Myocyte (in vitro differentiated cells): Measurements from ENCODE around the gene RPL19. TPM values are rescaled to one million over a fixed set of nuclear protein-coding genes. Genes with fewer than 3 reads are reported as not detected.
"Not testable (repeated sequence)": the region's sequence is repeated elsewhere in the genome, so short reads cannot be mapped to it uniquely, and the experiment has no call there.

Source experiments
- DNase-seq: peaks from one replicate; pipeline ENCODE4 v3.0.0-alpha.2; 2012; ENCODE audit warnings: low read depth
- polyA plus RNA-seq: library from polyadenylated mRNA; unstranded; fragments of >200 nt; gene quantifications from one replicate; pipeline ENCODE4 v1.2.1, GENCODE V29; 2012; ENCODE audit warnings: missing spikeins
- total RNA-seq: library from RNA; depleted of rRNA; stranded (reverse); fragments of >200 nt; gene quantifications from 2 replicates; pipeline ENCODE4 v1.2.3, GENCODE V29; 2014

RPL19 gene
- 1,695 and 1,875 TPM in 2 replicates for total RNA-seq
- 1,457 TPM for polyA plus RNA-seq

DNA sequence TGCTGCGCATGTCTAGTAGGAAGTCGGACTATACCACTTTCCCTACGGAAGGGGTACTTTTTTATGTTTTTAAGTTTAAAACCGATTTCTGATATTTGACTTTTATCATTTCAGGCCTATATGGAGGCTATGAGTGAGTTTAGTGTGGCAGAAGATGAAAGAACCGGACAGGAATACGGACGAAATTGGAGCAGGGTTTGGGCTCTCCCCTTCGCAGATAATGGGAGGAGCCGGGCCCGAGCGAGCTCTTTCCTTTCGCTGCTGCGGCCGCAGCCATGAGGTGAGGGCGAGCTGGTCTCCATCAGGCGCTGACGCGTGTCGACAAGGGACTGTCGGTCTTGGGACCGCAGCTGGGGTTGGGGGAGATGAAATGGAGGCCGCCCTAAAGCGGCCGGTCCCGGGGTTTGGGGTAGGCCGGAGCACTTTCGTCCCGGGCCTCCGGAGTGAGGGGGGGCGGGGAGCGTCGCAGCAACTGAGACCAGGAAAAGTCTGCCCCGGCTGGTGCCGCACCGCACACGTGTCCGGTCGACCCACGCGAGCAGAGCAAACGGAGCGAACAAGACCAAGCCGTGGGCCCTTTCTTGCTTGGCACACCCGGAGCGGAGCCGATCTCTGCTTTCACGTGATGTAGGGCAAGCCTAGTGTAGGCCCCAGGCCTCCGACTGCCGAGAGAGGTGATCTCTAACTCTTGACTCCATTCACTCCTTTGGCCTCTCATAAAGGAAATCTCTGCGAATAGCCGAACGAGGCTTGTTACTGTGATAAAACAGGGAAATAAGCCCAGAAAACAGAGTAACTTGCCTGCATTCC lies at the start of gene RPL19:
TSS of gene RPL19 (plus strand) at position 214 of the 810 bp plus-strand sequence. CDS start at position 276, 62 bp downstream.
- no peak for DNase-seq

DNA sequence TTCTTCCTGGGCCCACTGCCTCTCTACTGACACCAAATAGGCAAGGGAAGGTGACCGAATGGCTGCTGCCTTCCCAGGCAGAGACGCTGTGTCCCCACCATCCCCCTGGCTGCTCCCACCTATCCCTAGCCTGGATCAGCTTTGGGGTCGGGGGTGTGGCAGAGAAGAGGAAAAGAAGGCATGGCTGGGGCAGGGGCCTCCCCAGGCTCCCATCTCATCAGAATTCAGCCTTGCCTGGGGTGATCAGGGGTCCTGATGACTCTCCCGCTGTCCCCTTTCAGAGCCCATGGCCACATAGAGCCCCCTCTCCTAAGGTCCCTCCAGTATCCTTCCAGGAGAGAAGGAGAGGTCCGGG lies 49.3 kb upstream of the RPL19 start:
- DNase-seq: no peak

DNA sequence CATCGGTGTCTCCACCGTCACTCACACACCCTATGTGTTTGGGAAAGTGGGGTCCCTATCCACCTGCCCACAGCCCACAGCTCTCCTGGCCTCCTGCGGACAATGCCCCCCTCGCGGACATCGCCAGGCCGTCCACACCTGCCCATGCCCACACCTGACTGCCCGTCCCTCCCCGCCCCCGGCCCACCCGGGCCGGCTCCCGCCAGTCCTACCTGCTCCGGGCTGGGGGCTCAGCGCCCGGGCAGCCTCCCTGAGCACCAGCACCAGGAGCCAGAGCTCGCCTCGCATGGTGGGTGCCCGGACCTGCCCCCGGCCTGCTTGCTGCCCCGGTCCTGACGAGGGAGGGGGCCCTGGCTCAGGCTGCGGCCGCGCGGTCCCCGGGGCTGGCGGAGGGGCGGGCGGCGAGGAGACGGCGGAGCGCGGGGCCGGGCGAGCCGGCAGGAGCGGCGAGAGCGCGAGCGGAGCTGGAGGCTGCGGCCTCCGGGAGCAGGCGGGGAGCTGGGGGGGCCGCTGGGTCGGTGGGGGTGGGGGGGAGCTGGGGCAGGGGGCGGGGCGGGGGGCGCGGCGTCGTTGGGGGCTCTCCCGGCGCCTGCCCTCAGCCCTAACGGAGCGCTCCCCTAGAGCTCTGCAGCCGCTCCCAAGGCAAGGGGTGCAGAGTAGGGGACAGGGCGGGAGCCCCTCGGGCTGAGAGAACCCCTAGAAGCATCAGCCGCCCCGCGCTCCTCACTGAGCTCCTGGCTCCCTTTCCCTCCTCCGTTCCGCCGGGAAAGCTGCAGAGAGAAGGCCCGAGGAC lies 48.7 kb upstream of the RPL19 start, which contains the start of gene PLXDC1:
TSS of gene PLXDC1 (minus strand) at position 488 of the 793 bp plus-strand sequence. CDS start at position 288, 200 bp downstream.
- no peak for DNase-seq

DNA sequence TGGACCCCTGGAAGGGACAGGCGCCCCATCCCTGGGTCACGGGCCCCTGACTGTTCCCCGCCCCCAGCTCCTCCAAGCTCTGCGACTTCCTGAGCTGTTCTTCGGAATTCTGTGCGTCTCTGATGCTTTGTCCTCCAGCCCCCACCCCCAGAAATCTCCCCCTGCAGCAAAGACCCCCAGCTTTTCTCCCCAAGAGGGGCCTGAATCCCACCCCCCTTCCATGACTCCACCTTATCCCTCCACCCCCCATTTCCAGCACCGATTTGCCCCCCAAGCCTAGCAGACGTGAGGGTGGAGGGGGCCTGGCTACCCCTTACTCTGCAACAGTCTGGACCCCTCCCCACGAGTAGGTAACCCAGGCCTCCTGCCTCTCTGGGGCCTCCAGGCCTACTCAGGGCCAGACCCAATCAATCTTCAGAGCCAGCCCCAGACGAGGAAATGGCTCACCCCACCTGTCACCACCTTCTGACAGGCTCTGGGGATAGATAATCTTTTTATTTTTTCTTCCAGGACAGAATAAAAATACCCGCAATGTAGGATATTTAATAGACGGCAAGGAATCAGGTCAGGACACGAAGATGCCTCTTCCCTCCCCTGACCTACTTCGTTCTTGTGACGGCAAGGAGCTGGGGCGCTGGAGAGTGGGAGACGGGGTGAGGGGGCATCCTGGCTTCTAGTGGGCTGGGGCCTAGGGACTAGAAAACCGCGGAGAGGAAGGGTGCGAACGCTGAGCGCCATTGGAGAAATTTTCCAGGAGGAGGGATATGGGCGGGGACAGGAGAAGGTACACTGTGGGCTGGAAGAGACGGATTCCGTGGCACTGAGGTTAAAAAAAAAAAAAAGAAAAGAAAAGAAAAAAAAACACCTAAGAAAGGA lies 47.9 kb upstream of the RPL19 start:
- no peak for DNase-seq

DNA sequence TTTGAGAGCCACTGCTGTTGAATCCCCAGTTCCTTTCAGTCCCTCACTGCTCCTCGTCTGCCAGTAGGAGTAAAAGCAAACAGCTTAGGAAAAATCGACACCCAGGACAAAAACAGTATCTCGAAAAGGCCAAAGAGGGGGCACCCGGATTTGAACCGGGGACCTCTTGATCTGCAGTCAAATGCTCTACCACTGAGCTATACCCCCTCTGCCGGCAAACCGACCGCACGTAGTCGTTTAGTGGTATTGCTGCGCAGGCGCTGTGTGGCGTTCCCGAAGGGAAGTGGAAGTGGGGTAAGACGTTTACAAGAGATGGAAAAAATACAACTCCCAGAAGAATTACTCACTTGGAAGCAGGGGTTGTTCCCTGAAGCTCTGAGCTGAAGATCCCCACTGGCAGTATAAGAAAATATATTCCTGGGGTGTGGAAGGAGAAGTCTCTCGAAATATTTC lies 46.5 kb upstream of the RPL19 start:
- DNase-seq: peak; percentile 89

DNA sequence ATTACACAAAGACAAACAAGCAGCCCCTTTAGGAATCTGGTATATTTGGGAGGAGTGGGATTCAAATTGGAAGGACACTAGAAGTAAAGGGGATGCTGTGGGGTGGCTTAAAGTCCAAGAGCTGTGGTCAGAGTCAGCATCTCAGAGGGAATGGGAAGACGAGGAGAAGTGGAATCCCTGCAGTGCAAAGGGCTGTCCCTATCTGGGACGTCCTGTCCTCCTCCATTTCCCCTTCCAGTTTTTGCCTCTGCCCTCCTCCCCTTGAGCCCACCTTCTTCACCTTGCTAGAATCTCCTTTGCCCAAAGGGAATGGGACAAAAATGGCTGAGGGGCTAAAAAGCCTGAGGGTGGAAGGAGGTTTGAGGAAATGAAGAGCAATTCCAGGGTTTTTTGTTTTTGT lies 44.4 kb upstream of the RPL19 start:
- no peak for DNase-seq

DNA sequence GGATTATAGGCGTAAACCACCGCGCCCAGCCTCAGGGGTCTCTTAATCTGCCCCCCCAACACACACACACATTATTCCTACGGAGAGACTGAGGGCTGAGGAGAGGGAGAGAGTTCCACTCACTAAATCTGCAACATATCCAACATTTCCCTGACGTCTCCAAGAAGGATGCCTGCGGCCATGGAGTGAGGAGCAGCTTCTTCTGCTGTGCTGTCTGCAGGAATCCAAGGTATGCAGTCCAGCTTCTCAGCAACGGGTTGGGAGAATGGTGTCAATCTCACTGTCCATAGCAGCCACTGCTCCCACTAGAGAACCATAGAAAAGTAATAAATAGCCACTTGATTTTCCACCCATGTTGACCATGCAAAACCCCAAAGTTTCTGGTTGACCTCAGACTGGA lies 43.6 kb upstream of the RPL19 start:
- no peak for DNase-seq

DNA sequence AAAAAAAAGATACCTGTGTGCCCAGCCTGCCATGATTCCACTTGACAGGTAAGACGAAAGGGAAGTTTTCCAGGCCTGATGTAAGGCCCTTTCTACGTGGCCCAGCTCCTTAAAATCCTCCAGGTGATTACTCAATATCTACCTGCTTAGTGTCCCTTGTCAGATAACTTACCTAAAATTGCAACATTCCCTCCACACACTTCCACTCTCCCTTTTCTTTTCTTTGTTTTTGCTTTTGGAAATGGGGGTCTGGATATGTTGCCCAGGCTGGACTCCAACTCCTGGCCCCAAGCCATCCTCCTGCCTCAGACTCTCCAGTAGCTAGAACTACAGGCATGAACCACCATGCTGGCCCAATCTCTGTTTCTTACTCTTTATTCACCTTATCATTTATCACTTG lies 41.5 kb upstream of the RPL19 start:
- no peak for DNase-seq

DNA sequence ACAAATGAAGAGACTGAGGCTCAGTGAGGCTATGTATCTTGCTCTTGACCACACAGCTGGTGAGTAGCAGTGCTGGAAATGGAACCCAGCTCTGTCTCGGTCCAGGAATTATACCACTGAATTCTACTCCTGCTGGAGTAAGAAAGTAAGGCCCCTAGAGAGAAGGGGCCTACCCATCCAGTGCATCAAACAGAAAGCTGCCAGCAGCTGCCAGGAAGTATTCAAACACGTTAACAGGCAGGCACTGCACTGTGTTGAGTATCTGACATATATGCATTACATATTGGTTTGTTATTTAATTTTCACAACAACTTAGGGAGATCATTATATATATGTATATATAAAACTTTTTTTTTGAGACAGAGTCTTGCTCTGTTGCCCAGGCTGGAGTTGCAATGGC lies 38.1 kb upstream of the RPL19 start:
- DNase-seq: no peak

DNA sequence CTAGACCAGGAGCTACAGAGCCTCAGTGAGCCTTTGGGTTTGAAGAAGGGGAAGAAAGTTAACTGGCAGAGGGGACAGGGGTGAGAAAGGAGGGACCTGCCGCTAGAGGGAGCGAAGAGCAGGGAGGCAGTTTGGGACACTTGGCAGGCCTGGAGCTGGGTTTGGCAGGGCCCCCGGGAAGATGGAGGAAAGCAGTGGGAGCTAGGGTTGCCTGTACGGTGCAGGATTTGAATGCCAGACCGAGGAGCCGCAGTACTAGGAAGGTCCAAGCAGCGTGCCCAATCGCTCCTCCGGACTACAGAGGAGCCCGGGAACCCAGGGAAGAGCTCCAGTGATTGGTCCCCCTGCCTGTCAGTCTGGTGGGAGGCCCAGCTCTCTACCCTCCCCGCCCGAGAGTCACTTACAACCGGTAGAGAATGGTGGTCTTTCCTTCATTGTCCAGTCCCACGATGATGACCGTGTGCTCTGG lies 35.4 kb upstream of the RPL19 start:
- DNase-seq: peak; percentile 87

DNA sequence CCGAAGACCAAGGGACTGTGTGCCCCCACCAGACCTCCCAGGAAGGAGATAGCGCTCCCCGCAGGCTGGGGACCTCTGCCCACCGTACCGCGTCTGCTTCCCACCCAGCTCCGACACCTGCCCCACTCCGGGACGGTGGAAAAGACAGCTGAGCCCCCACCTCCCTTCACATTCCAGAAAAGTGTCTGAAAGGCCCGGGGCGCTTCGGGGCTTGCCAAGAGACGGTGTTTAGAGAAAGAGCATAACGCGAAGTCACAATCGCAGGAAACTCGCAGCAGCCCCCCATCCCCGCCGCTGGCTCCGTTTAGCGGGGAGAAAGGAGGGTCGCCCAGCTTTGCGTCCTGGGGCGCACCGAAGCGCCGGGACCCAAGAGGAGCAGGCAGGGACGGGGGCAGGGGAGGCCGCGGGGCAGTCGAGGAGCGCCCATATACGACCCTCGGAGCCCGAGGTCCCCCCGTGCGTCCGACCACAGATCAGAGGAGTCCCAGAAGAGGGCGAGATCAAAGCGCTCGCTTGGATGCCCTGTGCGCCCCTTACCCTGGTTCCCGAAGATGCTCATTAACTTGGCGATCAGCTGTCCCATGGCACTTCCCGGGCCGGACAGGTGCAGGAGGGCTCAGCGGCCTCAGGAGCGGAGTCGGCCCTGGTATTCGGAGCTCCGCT lies 34.8 kb upstream of the RPL19 start:
- DNase-seq: no peak

DNA sequence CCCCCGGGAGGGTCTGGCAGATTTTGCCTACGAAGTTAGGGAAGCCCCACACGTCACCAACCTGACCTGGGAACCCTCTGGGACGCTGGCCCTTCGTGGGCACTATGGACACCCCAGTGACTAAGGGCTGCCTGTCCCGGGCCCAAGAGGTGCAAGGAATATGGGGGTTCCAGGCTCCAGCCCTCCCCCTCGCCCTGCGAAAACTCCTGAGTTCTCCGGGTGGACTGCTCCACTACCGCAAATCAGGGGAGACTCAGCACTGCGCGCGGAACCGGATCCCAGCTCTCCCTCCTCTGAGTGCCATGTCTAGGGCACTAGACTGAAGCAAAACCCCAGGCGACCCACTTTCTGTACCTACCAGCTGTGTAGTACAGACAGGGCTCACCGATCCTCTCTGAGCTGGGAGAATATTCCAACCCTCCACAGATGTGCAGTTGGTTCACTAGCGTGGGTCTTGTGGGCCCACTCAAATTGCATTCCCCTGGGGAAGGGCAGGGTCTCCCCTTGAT lies 34.2 kb upstream of the RPL19 start, which contains the start of gene ARL5C:
TSS of gene ARL5C (minus strand) at position 321 of the 509 bp plus-strand sequence. CDS start 401 bp downstream, outside the sequence.
- DNase-seq: no peak

DNA sequence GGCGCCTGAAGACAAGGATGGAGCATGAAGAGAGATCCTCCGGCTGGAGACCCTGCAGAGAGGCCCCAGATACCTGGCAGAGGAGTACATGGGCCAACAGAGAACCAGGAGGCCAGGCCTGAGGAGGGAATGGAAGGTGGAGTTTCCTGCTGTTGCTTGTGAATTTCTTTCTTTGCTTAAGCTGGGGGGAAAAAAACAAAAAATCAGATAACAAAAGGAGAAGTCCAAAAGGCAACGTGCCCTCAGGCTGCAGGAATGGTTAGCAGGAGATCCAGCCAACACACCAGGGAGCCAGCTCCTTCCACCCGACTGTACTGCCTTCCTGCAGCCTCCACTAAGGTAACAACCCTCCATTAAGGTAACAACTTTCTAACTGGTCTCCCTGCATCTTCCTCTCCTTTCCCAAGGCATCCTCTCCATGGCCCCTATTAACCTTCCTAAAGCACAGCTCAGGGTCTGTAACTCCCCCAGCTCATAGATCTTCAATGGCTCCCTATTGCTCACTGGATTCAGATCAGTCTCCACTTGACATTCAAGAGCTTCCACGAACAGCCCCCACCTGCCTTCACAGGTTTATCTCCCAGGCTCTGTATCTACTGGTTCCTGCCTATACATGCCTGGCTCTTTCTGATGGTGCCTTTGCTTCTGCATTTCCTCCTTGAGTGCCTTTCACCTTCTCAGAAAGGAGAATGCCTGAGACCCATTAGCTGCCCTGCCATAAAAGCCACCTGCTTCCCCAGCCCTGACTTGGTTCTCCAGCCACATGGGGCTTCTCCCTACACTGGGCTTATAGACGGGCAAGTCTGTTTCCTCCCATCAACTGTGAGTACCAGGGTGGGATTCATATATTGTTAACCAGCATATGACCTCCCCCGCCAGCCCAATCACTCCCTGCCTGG lies 33.4 kb upstream of the RPL19 start:
- DNase-seq: no peak

DNA sequence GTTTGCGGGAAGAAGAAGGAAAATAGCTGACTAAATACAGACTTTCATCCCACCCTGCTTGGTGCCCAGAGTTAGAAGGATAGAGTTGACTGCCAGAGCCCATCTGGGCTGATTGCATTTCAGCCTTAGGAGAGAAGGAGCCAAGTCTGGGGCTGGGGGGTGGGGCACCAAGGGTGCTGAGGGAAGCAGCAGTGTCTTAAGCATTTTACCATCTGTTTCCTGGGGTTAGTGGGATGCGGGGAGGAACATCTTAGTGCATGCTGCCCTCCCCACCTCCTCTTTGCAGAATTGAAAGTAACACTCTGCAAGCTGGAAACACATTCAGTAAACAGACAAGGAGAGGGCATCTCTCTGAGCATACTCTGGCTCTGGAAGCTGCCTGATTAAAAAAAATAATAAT lies 32.6 kb upstream of the RPL19 start:
- no peak for DNase-seq

DNA sequence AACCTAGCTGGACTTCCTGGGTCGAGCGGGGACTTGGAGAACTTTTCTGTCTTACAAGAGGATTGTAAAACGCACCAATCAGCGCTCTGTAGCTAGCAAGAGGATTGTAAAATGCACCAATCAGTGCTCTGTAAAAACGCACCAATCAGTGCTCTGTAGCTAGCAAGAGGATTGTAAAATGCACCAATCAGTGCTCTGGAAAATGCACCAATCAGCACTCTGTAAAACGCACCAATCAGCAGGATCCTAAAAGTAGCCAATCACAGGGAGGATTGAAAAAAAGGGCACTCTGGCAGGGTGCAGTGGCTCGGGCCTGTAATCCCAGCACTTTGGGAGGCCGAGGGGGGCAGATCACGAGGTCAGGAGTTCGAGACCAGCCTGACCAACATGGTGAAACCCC lies 31.6 kb upstream of the RPL19 start:
- DNase-seq: not testable (repeated sequence)

DNA sequence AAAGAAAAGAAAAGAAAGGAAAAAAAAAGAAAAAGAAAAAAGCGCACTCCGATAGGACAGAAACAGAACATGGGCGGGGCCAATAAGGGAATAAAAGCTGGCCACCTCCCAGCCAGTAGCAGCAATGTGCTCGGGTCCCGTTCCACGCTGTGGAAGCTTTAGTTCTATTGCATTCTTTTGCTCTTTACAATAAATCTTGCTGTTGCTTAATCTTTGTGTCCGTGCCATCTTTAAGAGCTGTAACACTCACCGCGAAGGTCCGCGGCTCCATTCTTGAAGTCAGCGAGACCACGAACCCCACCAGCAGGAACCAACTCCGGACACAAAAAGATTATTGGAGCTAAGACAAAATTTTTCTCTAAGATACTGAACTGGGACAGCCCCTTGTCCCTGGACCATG lies 31.0 kb upstream of the RPL19 start:
- DNase-seq: no peak

DNA sequence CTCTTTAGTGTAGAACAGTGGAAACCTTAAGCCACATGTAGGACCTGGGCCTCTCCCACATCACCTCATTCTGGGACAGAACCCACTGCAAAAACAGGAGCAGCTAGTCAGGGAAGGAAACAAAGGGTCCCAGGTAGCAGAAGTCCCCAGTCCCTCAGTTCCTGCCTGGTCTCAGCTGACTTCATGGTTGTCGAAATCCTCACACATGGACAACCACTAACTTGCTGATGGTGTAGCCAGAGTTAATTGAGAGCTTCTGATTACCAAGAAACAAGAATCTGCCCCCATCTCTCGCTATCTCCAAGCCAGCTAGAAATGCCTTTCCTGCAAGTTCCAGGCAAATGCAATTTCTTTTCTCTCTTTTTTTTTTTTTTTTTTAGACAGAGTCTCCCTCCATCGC lies 30.6 kb upstream of the RPL19 start:
- DNase-seq: no peak

DNA sequence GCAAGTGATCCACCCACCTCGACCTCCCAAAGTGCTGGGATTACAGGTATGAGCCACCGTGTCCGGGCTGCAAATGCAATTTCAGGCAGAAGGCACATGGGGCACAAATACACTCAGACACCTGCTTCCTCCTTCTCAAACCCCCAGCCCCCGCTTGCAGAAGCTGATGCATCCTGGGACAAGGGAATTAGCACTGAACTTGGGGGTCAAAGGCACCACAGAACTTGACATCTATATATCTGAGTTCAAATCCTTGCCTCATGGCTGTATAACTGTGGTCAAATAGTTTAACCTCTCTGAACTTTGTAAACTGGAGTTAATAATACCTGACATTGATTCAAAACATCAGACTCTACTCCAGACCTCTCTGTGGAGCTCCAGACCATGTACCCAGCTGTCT lies 30.0 kb upstream of the RPL19 start:
- no peak for DNase-seq

DNA sequence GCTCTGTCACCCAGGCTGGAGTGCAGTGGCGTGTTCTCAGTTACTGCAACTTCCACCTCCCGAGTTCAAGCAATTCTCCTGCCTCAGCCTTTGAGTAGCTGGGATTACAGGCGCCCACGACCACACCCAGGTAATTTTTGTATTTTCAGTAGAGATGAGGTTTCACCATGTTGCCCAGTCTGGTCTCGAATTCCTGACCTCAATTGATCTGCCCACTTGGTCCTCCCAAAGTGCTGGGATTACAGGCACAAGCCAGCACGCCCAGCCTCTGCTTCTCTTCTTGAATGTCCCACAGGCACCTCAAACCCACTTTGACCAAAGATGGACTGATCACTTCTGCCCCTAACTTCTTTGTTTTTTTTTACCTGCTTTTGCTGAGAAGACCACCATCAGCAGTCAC lies 29.5 kb upstream of the RPL19 start:
- DNase-seq: peak; percentile 24
